ENCODE measurements around the gene SIGLEC7.

The SIGLEC7 gene

DNA sequence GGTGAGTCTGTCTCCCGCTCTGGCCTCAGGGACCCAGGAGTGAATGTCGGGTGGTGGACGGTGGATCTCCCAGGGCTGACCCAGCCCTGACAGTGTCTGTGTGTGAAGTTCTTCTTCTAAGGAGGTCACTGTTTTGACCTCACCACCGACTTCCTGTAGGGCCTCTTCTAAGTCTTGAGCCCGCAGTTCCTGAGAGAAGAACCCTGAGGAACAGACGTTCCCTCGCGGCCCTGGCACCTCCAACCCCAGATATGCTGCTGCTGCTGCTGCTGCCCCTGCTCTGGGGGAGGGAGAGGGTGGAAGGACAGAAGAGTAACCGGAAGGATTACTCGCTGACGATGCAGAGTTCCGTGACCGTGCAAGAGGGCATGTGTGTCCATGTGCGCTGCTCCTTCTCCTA, at the start of gene SIGLEC7:
Gene SIGLEC7 (plus strand): TSS at position 183 of the 400 bp plus-strand sequence. CDS start 69 bp downstream, at position 252.
- Histone ChIP-seq H3K9me3 (ENCODE audit: control insufficient read depth in 2 of 2, low read length in 2 of 2) (no peaks in the 10 kb centered on the region), H3K9ac (ENCODE audit: low read depth in 1 of 2, low read length in 2 of 2) (no peak within 1 kb of the TSS), H3K27me3 (ENCODE audit: control insufficient read depth in 2 of 2, insufficient read depth in 2 of 2, low read length in 2 of 2) (no peaks in the 10 kb centered on the region), H3K27ac (ENCODE audit: low read depth in 2 of 2, low read length in 2 of 2) (peak within 1 kb of the TSS; percentile 28 to 43), H3K4me3 (ENCODE audit: low read length in 2 of 2) (peak within 1 kb of the TSS in 1 of 2 donors; percentile 7), H3K36me3 (ENCODE audit: control insufficient read depth in 2 of 2, insufficient read depth in 2 of 2, low read length in 2 of 2) (no peaks in the 10 kb centered on the region), H3K4me1 (ENCODE audit: control insufficient read depth in 2 of 2, insufficient read depth in 2 of 2, low read length in 2 of 2) (peaks cover 2 to 3% of the 10 kb centered on the region in 2 donors)

DNA sequence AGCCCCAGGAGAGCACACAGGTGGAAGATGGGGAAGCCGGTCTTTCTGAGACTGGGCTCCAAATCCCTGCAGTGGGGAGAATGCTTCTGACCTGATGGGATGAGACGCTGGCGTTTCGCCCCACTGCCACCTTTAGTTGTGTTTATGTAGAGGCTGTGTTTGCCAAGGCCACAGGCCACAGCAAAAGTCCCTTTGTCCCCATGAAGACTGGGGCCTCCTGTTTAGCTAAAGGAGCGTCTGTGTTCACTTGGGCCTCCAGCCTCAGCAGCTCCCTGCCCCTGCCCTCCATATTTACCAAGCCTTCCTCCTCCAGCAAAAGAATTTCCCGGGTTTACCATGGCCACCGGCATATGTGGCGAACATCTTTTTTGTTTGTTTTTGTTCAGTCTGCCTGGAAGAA, 49.0 kb upstream of the SIGLEC7 start:
- Histone ChIP-seq H3K4me1 (ENCODE audit: control insufficient read depth in 2 of 2, insufficient read depth in 2 of 2, low read length in 2 of 2) (no peaks in the 10 kb centered on the region), H3K36me3 (ENCODE audit: control insufficient read depth in 2 of 2, insufficient read depth in 2 of 2, low read length in 2 of 2) (peaks cover under 1 to 3% of the 10 kb centered on the region in 2 donors), H3K27ac (ENCODE audit: low read depth in 2 of 2, low read length in 2 of 2) (no peak overlapping the region)

DNA sequence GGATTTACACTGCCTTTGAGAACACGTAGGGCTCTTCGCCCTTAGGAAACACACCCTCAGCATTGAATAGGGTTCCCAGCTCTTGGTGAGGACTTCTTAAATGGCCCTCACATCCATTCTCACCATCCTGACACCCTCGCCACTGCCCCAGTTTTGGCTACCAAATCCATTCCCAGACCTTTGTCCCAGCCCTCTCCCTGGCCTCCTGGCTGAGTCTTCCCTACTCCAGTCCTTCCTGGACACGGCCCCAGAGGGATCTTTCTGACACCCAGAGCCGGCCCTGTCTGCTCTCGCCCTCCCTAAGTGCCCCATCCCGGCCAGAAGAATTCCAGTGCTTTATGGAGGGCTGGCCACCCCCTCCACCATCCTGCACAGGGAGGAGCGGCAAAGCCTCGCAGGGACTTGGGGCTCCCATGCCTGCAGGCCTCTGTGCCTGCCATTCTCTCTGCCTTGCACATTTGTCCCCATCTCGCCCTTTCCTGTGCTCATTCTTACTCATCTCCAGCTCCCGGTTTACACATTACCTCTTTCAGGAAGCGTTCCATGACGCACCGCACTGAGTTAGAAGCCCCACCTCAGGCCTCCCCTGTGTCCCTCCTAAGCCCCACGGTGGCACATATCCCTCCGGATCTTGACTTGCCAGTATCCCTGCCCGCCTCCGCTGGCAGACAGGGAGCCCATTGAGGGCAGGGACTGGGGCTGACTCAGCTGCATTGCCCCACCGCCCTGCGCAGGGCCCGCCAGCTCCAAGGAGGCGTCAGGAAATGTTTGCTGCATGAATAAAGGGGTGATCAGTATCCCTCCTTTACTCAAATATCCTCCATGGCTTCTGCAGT, 48.4 kb upstream of the SIGLEC7 start:
- Histone ChIP-seq H3K9ac (ENCODE audit: low read depth in 1 of 2, low read length in 2 of 2) (no peak overlapping the region), H3K4me3 (ENCODE audit: low read length in 2 of 2) (no peak overlapping the region), H3K9me3 (ENCODE audit: control insufficient read depth in 2 of 2, low read length in 2 of 2) (no peaks in the 10 kb centered on the region), H3K27me3 (ENCODE audit: control insufficient read depth in 2 of 2, insufficient read depth in 2 of 2, low read length in 2 of 2) (no peaks in the 10 kb centered on the region), H3K27ac (ENCODE audit: low read depth in 2 of 2, low read length in 2 of 2) (no peak overlapping the region), H3K4me1 (ENCODE audit: control insufficient read depth in 2 of 2, insufficient read depth in 2 of 2, low read length in 2 of 2) (no peaks in the 10 kb centered on the region), H3K36me3 (ENCODE audit: control insufficient read depth in 2 of 2, insufficient read depth in 2 of 2, low read length in 2 of 2) (peaks cover 1 to 3% of the 10 kb centered on the region in 2 donors)

More for the DNA sequence above, 49.0 kb upstream of the SIGLEC7 start:
- H3K4me3 ChIP-seq (ENCODE audit: low read length in 2 of 2) = no peak overlapping the region
- H3K9me3 ChIP-seq (ENCODE audit: control insufficient read depth in 2 of 2, low read length in 2 of 2) = no peaks in the 10 kb centered on the region
- no peak overlapping the region for H3K9ac ChIP-seq (ENCODE audit: low read depth in 1 of 2, low read length in 2 of 2)
- no peaks in the 10 kb centered on the region for H3K27me3 ChIP-seq (ENCODE audit: control insufficient read depth in 2 of 2, insufficient read depth in 2 of 2, low read length in 2 of 2)

DNA sequence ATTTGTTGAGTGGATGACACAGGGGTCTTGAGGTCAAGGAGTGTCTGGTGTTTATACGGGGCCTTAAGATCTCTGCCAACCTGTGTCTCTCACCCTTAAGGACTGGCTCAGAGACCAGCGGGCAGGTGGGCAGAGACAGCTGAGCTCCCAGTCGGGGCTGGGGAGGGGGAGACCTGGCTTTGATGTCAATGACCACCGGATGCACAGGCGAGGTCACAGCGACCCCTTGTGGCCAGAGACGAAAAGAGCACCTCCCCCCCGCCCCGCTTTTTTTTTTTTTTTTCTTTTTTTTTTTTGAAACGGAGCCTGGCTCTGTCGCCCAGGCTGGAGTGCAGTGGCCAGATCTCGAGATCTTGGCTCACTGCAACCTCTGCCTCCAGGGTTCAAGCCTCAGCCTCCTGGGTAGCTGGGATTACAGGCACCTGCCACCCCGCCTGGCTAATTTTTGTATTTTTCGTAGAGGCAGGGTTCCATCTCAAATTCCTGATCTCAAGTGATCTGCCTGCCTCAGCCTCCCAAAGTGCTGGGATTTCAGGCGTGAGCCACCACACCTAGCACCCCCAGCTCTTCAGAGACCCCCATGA, 47.3 kb upstream of the SIGLEC7 start:
- Histone ChIP-seq H3K27ac (ENCODE audit: low read depth in 2 of 2, low read length in 2 of 2) (no peak overlapping the region), H3K36me3 (ENCODE audit: control insufficient read depth in 2 of 2, insufficient read depth in 2 of 2, low read length in 2 of 2) (peaks cover 3 to 6% of the 10 kb centered on the region in 2 donors), H3K4me1 (ENCODE audit: control insufficient read depth in 2 of 2, insufficient read depth in 2 of 2, low read length in 2 of 2) (no peaks in the 10 kb centered on the region), H3K4me3 (ENCODE audit: low read length in 2 of 2) (no peak overlapping the region), H3K9ac (ENCODE audit: low read depth in 1 of 2, low read length in 2 of 2) (no peak overlapping the region), H3K9me3 (ENCODE audit: control insufficient read depth in 2 of 2, low read length in 2 of 2) (no peaks in the 10 kb centered on the region), H3K27me3 (ENCODE audit: control insufficient read depth in 2 of 2, insufficient read depth in 2 of 2, low read length in 2 of 2) (no peaks in the 10 kb centered on the region)

DNA sequence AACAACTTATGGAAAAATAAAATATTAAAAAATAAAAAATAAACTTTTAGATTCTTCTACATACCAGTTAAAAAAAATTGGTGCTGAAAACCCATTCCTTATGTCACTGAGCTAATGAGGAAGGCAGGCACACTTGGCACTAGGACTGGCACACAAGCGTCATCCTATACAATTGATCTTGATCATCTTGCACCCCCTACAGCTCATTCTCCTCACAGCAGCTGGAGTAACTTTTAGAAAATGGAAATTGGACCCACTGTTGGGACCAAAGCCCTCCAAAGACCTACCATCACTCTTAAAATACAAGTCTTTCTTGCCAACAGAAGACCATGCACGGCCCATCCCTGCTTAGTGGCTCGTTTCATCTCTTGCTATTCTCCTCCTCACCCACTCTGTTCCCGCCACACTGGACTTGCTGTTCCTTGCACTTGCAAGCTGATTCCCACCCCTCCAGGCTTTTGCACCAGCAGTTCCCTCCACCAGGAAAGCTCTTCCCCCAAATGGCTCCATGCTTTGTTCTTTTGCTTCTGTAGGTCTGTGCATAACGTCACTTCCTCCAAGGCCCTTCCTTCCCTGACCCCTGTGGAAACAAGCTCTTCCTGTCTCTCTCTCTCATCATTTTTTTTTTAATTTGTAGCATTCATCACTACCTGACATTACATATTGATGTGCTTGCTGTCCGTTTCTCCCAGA, 45.5 kb upstream of the SIGLEC7 start:
- no peak overlapping the region for H3K9ac ChIP-seq (ENCODE audit: low read depth in 1 of 2, low read length in 2 of 2)
- no peaks in the 10 kb centered on the region for H3K27me3 ChIP-seq (ENCODE audit: control insufficient read depth in 2 of 2, insufficient read depth in 2 of 2, low read length in 2 of 2)
- H3K4me1 ChIP-seq (ENCODE audit: control insufficient read depth in 2 of 2, insufficient read depth in 2 of 2, low read length in 2 of 2) = no peaks in the 10 kb centered on the region
- no peak overlapping the region for H3K4me3 ChIP-seq (ENCODE audit: low read length in 2 of 2)
- no peaks in the 10 kb centered on the region for H3K9me3 ChIP-seq (ENCODE audit: control insufficient read depth in 2 of 2, low read length in 2 of 2)
- no peak overlapping the region for H3K27ac ChIP-seq (ENCODE audit: low read depth in 2 of 2, low read length in 2 of 2)
- H3K36me3 ChIP-seq (ENCODE audit: control insufficient read depth in 2 of 2, insufficient read depth in 2 of 2, low read length in 2 of 2) = peaks cover 3 to 19% of the 10 kb centered on the region in 2 donors

DNA sequence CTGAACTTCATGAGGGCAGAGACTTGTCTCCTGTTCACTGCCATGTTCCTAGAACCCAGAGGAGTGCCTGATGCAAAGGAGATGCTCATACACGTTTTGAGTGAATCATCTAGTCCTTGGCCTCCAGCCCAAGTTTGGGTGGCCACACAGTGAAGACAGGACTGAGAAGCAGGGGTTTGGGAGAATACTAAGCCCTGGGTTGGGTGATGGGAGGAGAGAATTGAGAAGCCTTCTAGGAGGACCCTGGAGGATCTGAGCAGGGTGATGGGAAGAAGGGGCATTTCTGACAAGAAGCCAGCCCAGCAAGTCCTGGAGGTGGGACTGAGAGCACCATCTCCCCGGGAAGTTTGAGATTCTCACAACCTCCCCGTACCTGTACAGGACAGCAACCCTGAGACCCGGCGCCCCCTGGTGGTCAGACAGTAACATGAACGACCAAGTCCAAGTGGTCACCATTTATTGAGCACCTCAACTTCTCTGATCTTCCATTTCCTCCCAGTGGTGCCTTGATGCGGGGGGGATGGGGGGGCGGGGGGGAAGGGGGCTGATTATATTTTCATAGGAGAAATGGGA, 44.8 kb upstream of the SIGLEC7 start:
- Histone ChIP-seq H3K9me3 (ENCODE audit: control insufficient read depth in 2 of 2, low read length in 2 of 2) (no peaks in the 10 kb centered on the region), H3K4me1 (ENCODE audit: control insufficient read depth in 2 of 2, insufficient read depth in 2 of 2, low read length in 2 of 2) (no peaks in the 10 kb centered on the region), H3K9ac (ENCODE audit: low read depth in 1 of 2, low read length in 2 of 2) (no peak overlapping the region), H3K27me3 (ENCODE audit: control insufficient read depth in 2 of 2, insufficient read depth in 2 of 2, low read length in 2 of 2) (no peaks in the 10 kb centered on the region), H3K4me3 (ENCODE audit: low read length in 2 of 2) (no peak overlapping the region), H3K36me3 (ENCODE audit: control insufficient read depth in 2 of 2, insufficient read depth in 2 of 2, low read length in 2 of 2) (peaks cover 5 to 22% of the 10 kb centered on the region in 2 donors), H3K27ac (ENCODE audit: low read depth in 2 of 2, low read length in 2 of 2) (no peak overlapping the region)

DNA sequence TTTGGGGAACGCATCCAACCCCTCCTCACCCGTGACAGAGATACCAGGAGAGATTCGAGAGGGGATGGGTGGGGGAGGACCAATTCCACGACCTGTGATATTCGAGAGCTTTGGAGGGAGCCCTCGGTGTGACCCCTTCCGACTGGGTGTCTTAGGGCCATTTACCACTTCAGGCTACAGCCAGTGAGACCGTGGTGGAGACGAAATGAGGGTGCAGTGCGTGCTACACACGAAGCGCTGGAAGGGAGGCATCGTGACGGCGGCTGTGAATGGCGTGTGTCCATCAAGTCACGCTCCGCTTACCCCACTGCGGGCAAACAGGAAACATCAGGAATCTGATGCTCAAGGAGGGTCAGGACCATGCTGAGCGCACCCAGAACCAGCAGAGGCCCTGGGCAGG, 44.3 kb upstream of the SIGLEC7 start:
- no peak overlapping the region for H3K9ac ChIP-seq (ENCODE audit: low read depth in 1 of 2, low read length in 2 of 2)
- no peaks in the 10 kb centered on the region for H3K27me3 ChIP-seq (ENCODE audit: control insufficient read depth in 2 of 2, insufficient read depth in 2 of 2, low read length in 2 of 2)
- no peaks in the 10 kb centered on the region for H3K4me1 ChIP-seq (ENCODE audit: control insufficient read depth in 2 of 2, insufficient read depth in 2 of 2, low read length in 2 of 2)
- H3K36me3 ChIP-seq (ENCODE audit: control insufficient read depth in 2 of 2, insufficient read depth in 2 of 2, low read length in 2 of 2) = peaks cover 11 to 27% of the 10 kb centered on the region in 2 donors
- H3K27ac ChIP-seq (ENCODE audit: low read depth in 2 of 2, low read length in 2 of 2) = no peak overlapping the region
- no peak overlapping the region for H3K4me3 ChIP-seq (ENCODE audit: low read length in 2 of 2)
- no peaks in the 10 kb centered on the region for H3K9me3 ChIP-seq (ENCODE audit: control insufficient read depth in 2 of 2, low read length in 2 of 2)

DNA sequence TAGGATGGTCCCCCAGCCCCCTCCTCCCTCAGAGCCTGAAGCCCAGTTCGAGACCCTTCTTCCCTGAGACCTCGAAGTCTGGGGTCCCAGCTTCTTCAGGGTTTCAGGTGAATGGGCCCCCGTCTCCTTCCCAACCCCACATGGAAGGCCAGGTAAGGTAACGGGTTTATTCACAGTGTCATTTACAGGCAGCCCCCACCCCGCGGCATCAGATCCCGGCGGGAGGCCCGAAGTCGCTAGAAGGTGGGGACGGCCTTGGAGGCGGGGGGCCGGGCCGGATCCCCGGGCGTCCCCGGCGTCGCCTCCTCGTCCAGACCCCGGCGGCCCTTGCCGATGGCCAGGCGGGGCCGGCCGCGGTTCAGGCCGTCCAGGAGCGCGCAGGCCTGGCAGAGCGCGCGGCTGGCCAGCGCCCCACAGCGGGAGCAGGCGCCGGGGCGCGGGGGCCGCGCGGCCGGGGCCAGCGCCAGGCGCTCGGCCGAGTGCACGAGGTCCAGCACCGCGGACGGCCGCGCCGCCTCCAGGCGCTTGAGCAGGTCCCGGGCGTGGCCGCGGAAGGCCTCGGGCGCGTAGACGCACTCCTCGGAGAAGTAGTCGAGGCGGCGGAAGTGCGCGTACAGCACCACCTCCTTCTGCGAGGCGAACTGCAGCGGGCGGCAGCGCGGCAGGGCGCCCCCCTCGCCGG, 43.6 kb upstream of the SIGLEC7 start:
- H3K27ac ChIP-seq (ENCODE audit: low read depth in 2 of 2, low read length in 2 of 2) = no peak overlapping the region
- H3K9me3 ChIP-seq (ENCODE audit: control insufficient read depth in 2 of 2, low read length in 2 of 2) = no peaks in the 10 kb centered on the region
- H3K9ac ChIP-seq (ENCODE audit: low read depth in 1 of 2, low read length in 2 of 2) = no peak overlapping the region
- H3K36me3 ChIP-seq (ENCODE audit: control insufficient read depth in 2 of 2, insufficient read depth in 2 of 2, low read length in 2 of 2) = peaks cover 14 to 28% of the 10 kb centered on the region in 2 donors
- no peaks in the 10 kb centered on the region for H3K27me3 ChIP-seq (ENCODE audit: control insufficient read depth in 2 of 2, insufficient read depth in 2 of 2, low read length in 2 of 2)
- no peaks in the 10 kb centered on the region for H3K4me1 ChIP-seq (ENCODE audit: control insufficient read depth in 2 of 2, insufficient read depth in 2 of 2, low read length in 2 of 2)
- no peak overlapping the region for H3K4me3 ChIP-seq (ENCODE audit: low read length in 2 of 2)

DNA sequence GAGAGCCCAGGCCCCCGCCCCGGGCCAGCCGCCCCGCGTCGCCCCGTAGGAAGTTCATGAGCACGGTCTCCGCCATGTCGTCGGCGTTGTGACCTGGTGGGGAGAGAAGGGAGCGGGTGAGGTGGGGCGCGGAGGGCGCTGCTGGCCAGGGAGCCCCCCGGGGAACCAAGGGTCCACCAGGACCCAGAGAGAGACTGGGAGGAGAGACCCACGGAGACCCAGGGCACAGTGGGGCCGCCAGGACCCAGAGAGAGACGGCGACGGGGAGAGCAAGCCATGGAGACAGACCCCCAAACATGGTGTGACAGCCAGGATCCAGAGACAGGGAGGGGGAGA, 43.1 kb upstream of the SIGLEC7 start:
- no peak overlapping the region for H3K27ac ChIP-seq (ENCODE audit: low read depth in 2 of 2, low read length in 2 of 2)

More for the DNA sequence above, 43.1 kb upstream of the SIGLEC7 start:
- Histone ChIP-seq H3K36me3 (ENCODE audit: control insufficient read depth in 2 of 2, insufficient read depth in 2 of 2, low read length in 2 of 2) (peaks cover 14 to 32% of the 10 kb centered on the region in 2 donors), H3K4me3 (ENCODE audit: low read length in 2 of 2) (no peak overlapping the region), H3K4me1 (ENCODE audit: control insufficient read depth in 2 of 2, insufficient read depth in 2 of 2, low read length in 2 of 2) (no peaks in the 10 kb centered on the region), H3K27me3 (ENCODE audit: control insufficient read depth in 2 of 2, insufficient read depth in 2 of 2, low read length in 2 of 2) (no peaks in the 10 kb centered on the region), H3K9me3 (ENCODE audit: control insufficient read depth in 2 of 2, low read length in 2 of 2) (no peaks in the 10 kb centered on the region), H3K9ac (ENCODE audit: low read depth in 1 of 2, low read length in 2 of 2) (no peak overlapping the region)

Measured in mucosa of rectum (tissue), 2 donors.